ENCODE data around the gene RC3H2.

Gene RC3H2

GRCh38 chr9:122800066-122801060, 104.8 kb downstream of the RC3H2 start, which contains the start of gene OR1K1:
Gene OR1K1, plus strand, starts transcription at chr9:122800123. Its CDS starts 0 bp downstream, at chr9:122800123.
- DNase-seq, result no peak

- no peak for DNase-seq
These were observed 107.7 kb downstream of the RC3H2 start for GRCh38 chr9:122797316-122798063.
